22Rv1 (cell line): ENCODE results near the gene TMEM126A.

ENCODE experiments used
- H3K27ac ChIP-seq: fragments of 450-650 bp; 2 replicates; pipeline ENCODE4 v1.5.1; 2017
- ZFX ChIP-seq: fragments of 450-650 bp; IDR thresholded peaks from 2 replicates; pipeline ENCODE4 v1.6.1; 2017; ENCODE audit warnings: antibody characterized with exemption, borderline replicate concordance
- TF ChIP-seq, protein P1 (sequence below): fragments of 450-650 bp; IDR thresholded peaks from 2 replicates; pipeline ENCODE4 v1.5.1; 2017; ENCODE audit warnings: mild to moderate bottlenecking

TMEM126A gene

DNA sequence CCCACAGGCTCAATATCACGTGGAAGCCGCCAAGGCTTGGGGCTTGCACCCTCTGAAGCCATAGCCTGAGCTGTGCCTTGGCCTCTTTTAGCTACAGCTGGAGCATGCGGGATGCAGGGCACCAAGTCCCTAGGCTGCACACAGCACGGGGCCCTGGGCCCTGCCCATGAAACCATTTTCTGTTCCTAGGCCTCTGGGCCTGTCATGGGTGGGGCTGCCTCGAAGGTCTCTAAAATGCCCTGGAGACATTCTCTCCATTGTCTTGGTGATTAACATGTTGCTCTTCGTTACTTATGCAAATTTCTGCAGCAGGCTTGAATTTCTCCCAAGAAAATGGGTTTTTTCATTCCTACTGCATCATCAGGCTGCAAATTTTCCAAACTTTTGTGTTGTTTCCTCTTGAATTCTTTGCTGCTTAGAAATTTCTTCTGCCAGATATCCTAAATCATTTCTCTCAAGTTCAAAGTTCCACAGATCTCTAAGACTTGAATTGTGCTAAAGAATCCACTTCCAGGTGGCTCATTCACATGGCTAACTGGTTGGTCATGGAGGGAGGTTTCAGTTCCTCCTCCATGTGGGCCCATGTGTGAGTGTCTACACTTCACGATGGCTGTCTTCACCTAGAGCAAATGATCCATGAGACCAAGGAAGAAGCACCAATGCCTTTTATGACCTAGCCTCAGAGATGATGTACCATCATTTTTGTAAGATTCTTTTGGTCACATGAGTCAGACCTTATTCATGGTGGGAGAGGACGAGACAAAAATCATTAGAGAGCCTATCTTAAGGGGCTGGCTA is 24.5 kb downstream of the TMEM126A start:
- no peak overlapping the region for H3K27ac ChIP-seq
- TF ChIP-seq, protein P1, sequence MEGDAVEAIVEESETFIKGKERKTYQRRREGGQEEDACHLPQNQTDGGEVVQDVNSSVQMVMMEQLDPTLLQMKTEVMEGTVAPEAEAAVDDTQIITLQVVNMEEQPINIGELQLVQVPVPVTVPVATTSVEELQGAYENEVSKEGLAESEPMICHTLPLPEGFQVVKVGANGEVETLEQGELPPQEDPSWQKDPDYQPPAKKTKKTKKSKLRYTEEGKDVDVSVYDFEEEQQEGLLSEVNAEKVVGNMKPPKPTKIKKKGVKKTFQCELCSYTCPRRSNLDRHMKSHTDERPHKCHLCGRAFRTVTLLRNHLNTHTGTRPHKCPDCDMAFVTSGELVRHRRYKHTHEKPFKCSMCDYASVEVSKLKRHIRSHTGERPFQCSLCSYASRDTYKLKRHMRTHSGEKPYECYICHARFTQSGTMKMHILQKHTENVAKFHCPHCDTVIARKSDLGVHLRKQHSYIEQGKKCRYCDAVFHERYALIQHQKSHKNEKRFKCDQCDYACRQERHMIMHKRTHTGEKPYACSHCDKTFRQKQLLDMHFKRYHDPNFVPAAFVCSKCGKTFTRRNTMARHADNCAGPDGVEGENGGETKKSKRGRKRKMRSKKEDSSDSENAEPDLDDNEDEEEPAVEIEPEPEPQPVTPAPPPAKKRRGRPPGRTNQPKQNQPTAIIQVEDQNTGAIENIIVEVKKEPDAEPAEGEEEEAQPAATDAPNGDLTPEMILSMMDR, result no peak
- no peak for TF ChIP-seq ZFX

DNA sequence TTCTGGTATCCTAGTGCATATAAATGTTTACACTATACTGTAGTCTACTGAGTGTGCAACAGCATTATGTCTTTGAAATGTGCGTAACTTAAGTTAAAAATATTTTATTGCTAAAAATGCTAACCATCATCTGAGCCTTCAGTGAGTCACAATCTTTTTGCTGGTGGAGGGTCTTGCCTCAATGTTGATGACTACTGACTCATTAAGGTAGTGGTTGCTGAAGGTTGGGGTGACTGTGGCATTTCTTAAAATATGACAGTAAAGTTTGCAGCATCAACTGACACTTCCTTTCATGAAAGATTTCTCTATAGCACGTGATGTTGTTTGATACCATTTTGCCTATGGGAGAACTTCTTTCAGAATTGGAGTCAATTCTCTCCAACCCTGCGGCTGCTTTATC is 25.6 kb downstream of the TMEM126A start:
- TF ChIP-seq ZFX, result no peak
- TF ChIP-seq, protein P1, result no peak
- no peak overlapping the region for H3K27ac ChIP-seq

DNA sequence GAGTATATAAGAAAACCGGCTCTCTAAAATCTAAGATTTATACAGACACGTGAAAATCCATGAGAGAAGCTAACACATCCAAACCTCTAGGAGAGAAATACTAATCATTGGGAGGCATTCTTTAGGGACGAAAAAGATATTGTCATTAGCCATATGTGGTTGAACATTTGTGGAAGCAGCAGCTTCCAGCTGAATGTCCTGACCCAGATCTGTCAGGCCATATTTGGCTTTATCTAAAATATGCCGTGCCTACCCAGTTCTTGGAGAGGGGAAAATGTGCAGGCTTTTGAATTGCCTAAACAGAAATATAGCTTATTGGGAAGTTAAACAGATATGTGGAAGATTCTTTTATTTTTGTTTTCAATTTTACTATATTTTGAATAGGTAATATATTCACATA is 31.8 kb downstream of the TMEM126A start:
- H3K27ac ChIP-seq, result no peak overlapping the region
- TF ChIP-seq, protein P1, result no peak
- TF ChIP-seq ZFX, result no peak

- TF ChIP-seq, protein P1, result no peak
- no peak for TF ChIP-seq ZFX
- H3K27ac ChIP-seq, result peak overlapping the region; percentile 15; the same call in 1 of the 2 replicates
Measured at GRCh38 chr11:85680897-85681296, 33.1 kb downstream of the TMEM126A start.

- H3K27ac ChIP-seq, result no peak overlapping the region
- TF ChIP-seq, protein P1, result no peak
- no peak for TF ChIP-seq ZFX
Measured at GRCh38 chr11:85682330-85683305, 34.9 kb downstream of the TMEM126A start.

- TF ChIP-seq, protein P1, result no peak
- no peak for TF ChIP-seq ZFX
- no peak overlapping the region for H3K27ac ChIP-seq
Measured at GRCh38 chr11:85685125-85685819, 37.5 kb downstream of the TMEM126A start.
